Large intestine (tissue), 3 donors: ENCODE measurements around the gene CLEC16A. TPM values are rescaled to one million over a fixed set of nuclear protein-coding genes. Genes with fewer than 3 reads are reported as not detected.

Source experiments
- DNase-seq, 2 donors: peaks; one replicate each; pipeline versions ENCODE4 v3.0.0 to v3.0.0-alpha.2; 2013
- H3K27ac ChIP-seq: one replicate; pipeline ENCODE4 v1.5.1; 2013; ENCODE audit warnings: low read length
- H3K27me3 ChIP-seq: 2 replicates; pipeline ENCODE4 v1.6.1; 2013; ENCODE audit warnings: low read length; ENCODE audit not compliant: control insufficient read depth, insufficient read depth
- H3K36me3 ChIP-seq: 2 replicates; pipeline ENCODE4 v1.6.1; 2013; ENCODE audit warnings: low read length; ENCODE audit not compliant: control insufficient read depth, insufficient read depth
- H3K4me1 ChIP-seq: one replicate; pipeline ENCODE4 v1.6.1; 2013; ENCODE audit warnings: low read length; ENCODE audit not compliant: control insufficient read depth, insufficient read depth
- H3K4me3 ChIP-seq: one replicate; pipeline ENCODE4 v1.5.1; 2013; ENCODE audit warnings: low read length
- H3K9me3 ChIP-seq: one replicate; pipeline ENCODE4 v1.6.1; 2013; ENCODE audit warnings: mild to moderate bottlenecking, low read depth, low read length, moderate library complexity; ENCODE audit not compliant: control insufficient read depth
- WGBS: methylation state at CpG from one replicate; pipeline ENCODE4 v1.1.5; 2013; ENCODE audit warnings: low lambda C conversion rate; ENCODE audit not compliant: insufficient coverage; 5-methylcytosine and 5-hydroxymethylcytosine counted together
- polyA plus RNA-seq: library from polyadenylated mRNA; unstranded; fragments of 120-200 nt; gene quantifications from one replicate; pipeline ENCODE4 v1.2.1, GENCODE V29; 2013

CLEC16A gene
- polyA plus RNA-seq, 1 donor: 13.2 TPM

- Histone ChIP-seq H3K4me1 (no peaks in the 10 kb centered on the region), H3K36me3 (peaks cover 28% of the 10 kb centered on the region), H3K27me3 (no peaks in the 10 kb centered on the region), H3K4me3 (no peak overlapping the region), H3K27ac (no peak overlapping the region), H3K9me3 (no peaks in the 10 kb centered on the region)
- no CpG with 5 or more reads among the region's 7 CpGs for WGBS
- no peak for DNase-seq
Observed at GRCh38 chr16:11030990-11031510, 86.7 kb downstream of the CLEC16A start.

GRCh38 chr16:11032000-11032921, 87.9 kb downstream of the CLEC16A start:
- WGBS: no CpG with 5 or more reads among the region's 16 CpGs
- no peak for DNase-seq
- Histone ChIP-seq H3K9me3 (no peaks in the 10 kb centered on the region), H3K27me3 (no peaks in the 10 kb centered on the region), H3K4me1 (no peaks in the 10 kb centered on the region), H3K27ac (no peak overlapping the region), H3K4me3 (no peak overlapping the region), H3K36me3 (peaks cover 28% of the 10 kb centered on the region)

GRCh38 chr16:11032922-11033291, 88.5 kb downstream of the CLEC16A start:
- DNase-seq: peak; percentile 11 to 13
- peaks cover 28% of the 10 kb centered on the region for H3K36me3 ChIP-seq
- H3K4me3 ChIP-seq: no peak overlapping the region
- H3K4me1 ChIP-seq: no peaks in the 10 kb centered on the region
- no peaks in the 10 kb centered on the region for H3K27me3 ChIP-seq
- no peaks in the 10 kb centered on the region for H3K9me3 ChIP-seq
- no CpG with 5 or more reads among the region's 7 CpGs for WGBS
- no peak overlapping the region for H3K27ac ChIP-seq

- no peak for DNase-seq
- 100% methylated on average over 1 of the region's 14 CpGs for WGBS
- no peaks in the 10 kb centered on the region for H3K4me1 ChIP-seq
- peaks cover 30% of the 10 kb centered on the region for H3K36me3 ChIP-seq
- no peaks in the 10 kb centered on the region for H3K9me3 ChIP-seq
- H3K27ac ChIP-seq: no peak overlapping the region
- no peak overlapping the region for H3K4me3 ChIP-seq
- no peaks in the 10 kb centered on the region for H3K27me3 ChIP-seq
Observed at GRCh38 chr16:11033629-11034420, 89.5 kb downstream of the CLEC16A start.

- no peak for DNase-seq
- Histone ChIP-seq H3K36me3 (peaks cover 27% of the 10 kb centered on the region), H3K4me1 (no peaks in the 10 kb centered on the region), H3K9me3 (no peaks in the 10 kb centered on the region), H3K4me3 (no peak overlapping the region), H3K27me3 (no peaks in the 10 kb centered on the region), H3K27ac (no peak overlapping the region)
- no CpG with 5 or more reads among the region's 8 CpGs for WGBS
Observed at GRCh38 chr16:11034481-11034931, 90.1 kb downstream of the CLEC16A start.

DNA sequence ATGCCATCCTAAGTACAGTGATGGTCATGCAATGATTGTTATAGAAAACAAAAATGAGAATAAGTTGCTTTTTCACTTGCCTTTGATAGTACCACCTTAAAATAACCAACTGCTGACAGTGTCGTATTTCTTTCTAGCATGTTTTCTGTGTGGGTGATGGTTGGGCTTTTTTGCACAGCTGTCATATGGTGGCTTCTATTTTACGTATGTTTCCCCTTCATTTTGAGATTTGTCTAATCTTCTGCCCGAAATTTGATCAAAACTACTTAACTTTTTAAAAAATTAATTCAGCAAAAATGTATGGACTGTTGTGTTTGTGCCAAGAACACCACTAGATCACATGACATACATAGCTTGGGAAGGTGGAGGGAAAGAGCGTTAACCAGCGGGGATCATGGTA, 90.7 kb downstream of the CLEC16A start:
- H3K27me3 ChIP-seq: no peaks in the 10 kb centered on the region
- no peak for DNase-seq
- peaks cover 32% of the 10 kb centered on the region for H3K36me3 ChIP-seq
- H3K4me3 ChIP-seq: no peak overlapping the region
- H3K4me1 ChIP-seq: no peaks in the 10 kb centered on the region
- H3K27ac ChIP-seq: no peak overlapping the region
- 93% methylated on average over 3 of the region's 5 CpGs for WGBS
- H3K9me3 ChIP-seq: no peaks in the 10 kb centered on the region

GRCh38 chr16:11036040-11036439, 91.7 kb downstream of the CLEC16A start:
- Histone ChIP-seq H3K27ac (no peak overlapping the region), H3K4me1 (no peaks in the 10 kb centered on the region), H3K4me3 (no peak overlapping the region), H3K27me3 (no peaks in the 10 kb centered on the region), H3K9me3 (no peaks in the 10 kb centered on the region), H3K36me3 (peaks cover 38% of the 10 kb centered on the region)
- WGBS: no CpG with 5 or more reads among the region's 6 CpGs
- DNase-seq: no peak

- no peaks in the 10 kb centered on the region for H3K9me3 ChIP-seq
- no peaks in the 10 kb centered on the region for H3K4me1 ChIP-seq
- H3K36me3 ChIP-seq: peaks cover 39% of the 10 kb centered on the region
- no peak overlapping the region for H3K27ac ChIP-seq
- DNase-seq: no peak
- H3K4me3 ChIP-seq: no peak overlapping the region
- H3K27me3 ChIP-seq: no peaks in the 10 kb centered on the region
- no CpG with 5 or more reads among the region's 8 CpGs for WGBS
Observed at GRCh38 chr16:11036868-11037410, 92.6 kb downstream of the CLEC16A start.

DNA sequence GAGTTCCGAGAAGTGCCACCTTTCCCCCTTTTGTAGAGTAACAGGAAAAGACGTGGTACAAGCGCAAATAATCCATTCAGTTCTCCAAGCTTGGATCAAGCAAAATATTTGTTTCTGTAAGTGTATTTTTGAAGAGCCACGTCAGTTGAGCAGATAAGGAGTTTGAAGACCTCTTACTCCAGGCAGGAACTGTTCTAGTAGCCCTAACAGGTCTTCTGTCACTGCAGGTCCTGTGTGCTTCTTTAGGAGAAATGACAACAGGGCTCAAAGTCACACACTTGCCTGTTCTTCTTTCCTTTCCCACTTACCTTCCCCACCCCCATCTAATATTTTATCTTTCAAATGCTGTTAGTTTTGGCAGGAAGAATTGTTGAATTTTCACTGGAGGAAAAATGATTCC, 93.9 kb downstream of the CLEC16A start:
- Histone ChIP-seq H3K4me1 (no peaks in the 10 kb centered on the region), H3K36me3 (peaks cover 43% of the 10 kb centered on the region), H3K9me3 (no peaks in the 10 kb centered on the region), H3K27ac (no peak overlapping the region), H3K4me3 (no peak overlapping the region), H3K27me3 (no peaks in the 10 kb centered on the region)
- 100% methylated on average over 1 of the region's 4 CpGs for WGBS
- DNase-seq: no peak

DNA sequence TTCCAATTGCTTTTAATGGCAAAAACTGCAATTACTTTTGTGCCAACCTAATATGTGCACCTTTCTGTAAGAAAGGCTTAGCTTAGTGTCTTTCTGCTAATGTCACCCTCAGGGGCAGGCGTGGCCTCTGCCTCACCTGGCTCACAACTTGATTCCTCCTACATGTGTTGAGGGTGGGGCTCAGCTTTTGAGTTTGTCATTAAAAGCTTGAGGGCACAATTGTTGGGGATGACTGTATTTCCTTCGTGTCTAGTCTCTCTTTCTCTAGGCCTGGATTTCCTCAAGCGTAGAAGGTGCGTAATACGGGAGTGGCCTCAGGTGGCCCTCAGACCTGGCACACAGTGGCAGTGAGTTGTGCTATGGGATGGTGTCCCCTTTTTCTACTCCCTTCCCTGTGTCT, 94.4 kb downstream of the CLEC16A start:
- DNase-seq: no peak
- no peak overlapping the region for H3K27ac ChIP-seq
- H3K4me1 ChIP-seq: no peaks in the 10 kb centered on the region
- no peak overlapping the region for H3K4me3 ChIP-seq
- no peaks in the 10 kb centered on the region for H3K27me3 ChIP-seq
- H3K36me3 ChIP-seq: peaks cover 44% of the 10 kb centered on the region
- no CpG with 5 or more reads among the region's 5 CpGs for WGBS
- H3K9me3 ChIP-seq: no peaks in the 10 kb centered on the region
